ENCODE data around the gene MUC22. TPM values are rescaled to one million over a fixed set of nuclear protein-coding genes. Genes with fewer than 3 reads are reported as not detected.
"Not testable (repeated sequence)": the region's sequence is repeated elsewhere in the genome, so short reads cannot be mapped to it uniquely, and the experiment has no call there.

Gene MUC22
- total RNA-seq, 2 donors from 2014 or later = 0.17 TPM; not detected in 1

DNA sequence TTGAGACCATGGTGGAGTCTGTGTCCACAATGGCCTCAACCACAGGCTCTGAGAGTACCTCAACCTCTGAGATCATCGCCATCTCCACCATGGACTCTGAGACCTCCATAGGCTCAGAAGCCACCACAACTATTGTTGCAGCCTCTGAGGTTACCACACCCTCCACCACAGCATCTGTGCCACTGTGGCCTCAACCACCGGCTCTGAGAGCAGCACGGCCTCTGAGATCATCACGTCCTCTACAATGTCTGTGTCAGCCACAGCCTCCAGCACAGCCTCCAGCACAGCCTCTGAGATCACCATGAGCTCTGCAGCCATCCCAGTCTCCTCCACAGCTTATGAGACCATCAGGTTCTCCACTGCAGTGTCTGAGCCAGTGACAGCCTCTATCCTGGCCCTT, 46.2 kb upstream of the MUC22 start:
- intact Hi-C loops (cut with DNase I) = no loop called here
- Histone ChIP-seq H3K36me3 (no peaks in the 10 kb centered on the region), H3K9me3 (no peaks in the 10 kb centered on the region), H3K4me1 (replicated peaks) (no peaks in the 10 kb centered on the region), H3K27me3 (replicated peaks; ENCODE audit: insufficient read depth) (no peaks in the 10 kb centered on the region), H3K4me3 (no peak overlapping the region), H3K27ac (no peak overlapping the region)
- WGBS = 75% methylated on average over 4 of the region's 4 CpGs
- DNase-seq (ENCODE audit: low spot score) = no peak
- TF ChIP-seq POLR2A (IDR thresholded peaks at IDR 0.05) = no peak
- TF ChIP-seq, protein P1, sequence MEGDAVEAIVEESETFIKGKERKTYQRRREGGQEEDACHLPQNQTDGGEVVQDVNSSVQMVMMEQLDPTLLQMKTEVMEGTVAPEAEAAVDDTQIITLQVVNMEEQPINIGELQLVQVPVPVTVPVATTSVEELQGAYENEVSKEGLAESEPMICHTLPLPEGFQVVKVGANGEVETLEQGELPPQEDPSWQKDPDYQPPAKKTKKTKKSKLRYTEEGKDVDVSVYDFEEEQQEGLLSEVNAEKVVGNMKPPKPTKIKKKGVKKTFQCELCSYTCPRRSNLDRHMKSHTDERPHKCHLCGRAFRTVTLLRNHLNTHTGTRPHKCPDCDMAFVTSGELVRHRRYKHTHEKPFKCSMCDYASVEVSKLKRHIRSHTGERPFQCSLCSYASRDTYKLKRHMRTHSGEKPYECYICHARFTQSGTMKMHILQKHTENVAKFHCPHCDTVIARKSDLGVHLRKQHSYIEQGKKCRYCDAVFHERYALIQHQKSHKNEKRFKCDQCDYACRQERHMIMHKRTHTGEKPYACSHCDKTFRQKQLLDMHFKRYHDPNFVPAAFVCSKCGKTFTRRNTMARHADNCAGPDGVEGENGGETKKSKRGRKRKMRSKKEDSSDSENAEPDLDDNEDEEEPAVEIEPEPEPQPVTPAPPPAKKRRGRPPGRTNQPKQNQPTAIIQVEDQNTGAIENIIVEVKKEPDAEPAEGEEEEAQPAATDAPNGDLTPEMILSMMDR (IDR thresholded peaks at IDR 0.05) = no peak
- TF ChIP-seq POLR2AphosphoS5 (IDR thresholded peaks at IDR 0.05) = no peak

DNA sequence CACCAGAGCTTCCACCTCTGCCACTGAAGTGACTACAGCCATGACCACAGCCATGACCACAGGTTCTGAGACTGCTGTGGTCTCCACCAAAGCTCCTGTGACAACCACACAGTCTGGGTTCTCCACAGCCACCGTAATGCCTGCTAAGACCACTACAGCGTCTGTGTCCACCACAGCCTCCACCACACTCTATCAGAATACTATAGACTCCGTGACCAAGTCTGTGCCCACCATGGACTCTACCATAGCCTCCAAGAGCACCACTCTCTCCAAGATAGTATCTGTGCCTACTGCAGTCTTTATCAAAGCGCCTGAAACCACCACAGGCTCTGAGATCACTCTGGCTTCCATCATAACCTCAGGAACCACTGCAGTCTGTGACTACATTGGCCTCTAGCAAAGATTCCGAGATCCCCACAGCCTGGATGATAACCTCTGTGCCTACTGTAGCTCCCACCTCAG, 45.1 kb upstream of the MUC22 start:
- WGBS = 88% methylated on average over 5 of the region's 5 CpGs
- no peak overlapping the region for H3K27ac ChIP-seq
- H3K4me3 ChIP-seq = no peak overlapping the region
- DNase-seq (ENCODE audit: low spot score) = no peak
- TF ChIP-seq POLR2AphosphoS5 (IDR thresholded peaks at IDR 0.05) = no peak
- TF ChIP-seq, protein P1 (IDR thresholded peaks at IDR 0.05) = no peak
- TF ChIP-seq POLR2A (IDR thresholded peaks at IDR 0.05) = no peak
- H3K27me3 ChIP-seq (replicated peaks; ENCODE audit: insufficient read depth) = no peaks in the 10 kb centered on the region
- intact Hi-C loops (cut with DNase I) = no loop called here
- H3K36me3 ChIP-seq = no peaks in the 10 kb centered on the region
- no peaks in the 10 kb centered on the region for H3K4me1 ChIP-seq (replicated peaks)
- no peaks in the 10 kb centered on the region for H3K9me3 ChIP-seq

DNA sequence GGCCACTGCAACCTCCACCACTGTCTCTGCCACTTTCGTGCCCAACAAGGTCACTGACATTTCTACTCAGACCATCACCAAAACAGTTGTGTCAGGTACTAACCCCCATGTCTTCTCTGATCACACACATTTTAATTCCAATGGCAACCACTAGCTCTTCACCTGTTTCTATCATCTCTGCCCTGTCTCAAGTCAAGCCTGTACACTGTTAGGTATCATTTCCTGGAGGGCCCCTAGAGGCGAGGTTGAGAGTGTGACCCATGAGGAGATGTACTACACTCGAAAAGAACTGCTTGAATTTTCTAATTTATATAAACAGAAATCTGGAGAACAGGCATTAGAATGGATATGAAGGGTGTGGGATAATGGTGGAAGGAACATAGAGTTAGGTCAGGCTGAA, 44.1 kb upstream of the MUC22 start:
- intact Hi-C loops (cut with DNase I) = no loop called here
- Histone ChIP-seq H3K4me3 (no peak overlapping the region), H3K27ac (no peak overlapping the region), H3K9me3 (no peaks in the 10 kb centered on the region), H3K4me1 (replicated peaks) (no peaks in the 10 kb centered on the region), H3K27me3 (replicated peaks; ENCODE audit: insufficient read depth) (no peaks in the 10 kb centered on the region), H3K36me3 (no peaks in the 10 kb centered on the region)
- no peak for DNase-seq (ENCODE audit: low spot score)
- WGBS = 72% methylated on average over 3 of the region's 3 CpGs
- TF ChIP-seq POLR2A (IDR thresholded peaks at IDR 0.05) = no peak
- TF ChIP-seq, protein P1 (IDR thresholded peaks at IDR 0.05) = no peak
- no peak for TF ChIP-seq POLR2AphosphoS5 (IDR thresholded peaks at IDR 0.05)

DNA sequence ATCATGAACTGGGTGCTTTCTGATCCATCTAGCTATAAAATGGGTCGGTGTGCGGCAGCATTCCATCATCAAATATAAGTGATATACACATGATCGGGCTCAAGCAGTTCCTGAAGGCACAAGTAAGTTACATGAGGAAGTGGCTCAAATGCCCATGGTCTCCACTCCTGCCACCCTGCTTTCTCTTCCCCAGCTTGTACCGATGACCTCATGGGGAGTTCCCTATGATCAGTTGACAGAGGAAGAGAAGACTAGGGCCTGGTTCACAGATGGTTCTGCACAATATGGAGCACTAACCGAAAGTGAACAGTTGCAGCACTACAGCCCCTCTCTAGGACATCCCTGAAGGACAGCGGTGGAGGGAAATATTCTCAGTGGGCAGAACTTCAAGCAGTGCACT, 41.1 kb upstream of the MUC22 start:
- intact Hi-C loops (cut with DNase I); H3K4me1 ChIP-seq (replicated peaks): not testable (repeated sequence)
- 96% methylated on average over 6 of the region's 6 CpGs for WGBS

DNA sequence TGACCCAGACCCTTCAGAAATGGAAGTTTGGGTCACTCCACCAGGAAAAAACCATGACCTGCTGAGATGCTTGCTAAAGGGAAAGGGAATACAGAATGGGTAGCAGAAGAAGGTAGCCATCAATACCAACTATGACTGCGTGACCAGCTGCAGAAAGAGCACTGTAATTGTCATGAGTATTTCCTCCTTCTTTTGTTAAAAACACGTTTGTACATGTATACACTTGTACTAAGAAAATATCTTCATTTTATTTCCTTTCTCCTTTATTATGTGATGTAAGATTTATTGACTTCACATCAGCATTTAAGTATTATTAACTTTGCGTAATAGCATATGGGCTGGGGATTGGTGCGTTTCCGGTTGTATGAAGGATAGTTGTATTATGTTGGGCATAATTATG, 39.3 kb upstream of the MUC22 start:
- Histone ChIP-seq H3K27me3 (replicated peaks; ENCODE audit: insufficient read depth) (no peaks in the 10 kb centered on the region), H3K27ac (no peak overlapping the region), H3K4me3 (no peak overlapping the region), H3K36me3 (no peaks in the 10 kb centered on the region), H3K4me1 (replicated peaks) (no peaks in the 10 kb centered on the region), H3K9me3 (no peaks in the 10 kb centered on the region)
- no peak for TF ChIP-seq POLR2A (IDR thresholded peaks at IDR 0.05)
- TF ChIP-seq POLR2AphosphoS5 (IDR thresholded peaks at IDR 0.05) = no peak
- TF ChIP-seq, protein P1 (IDR thresholded peaks at IDR 0.05) = no peak
- no peak for DNase-seq (ENCODE audit: low spot score)
- 62% methylated on average over 5 of the region's 5 CpGs for WGBS
- intact Hi-C loops (cut with DNase I) = no loop called here

More for the DNA sequence above, 41.1 kb upstream of the MUC22 start:
- not testable (repeated sequence) for H3K27ac ChIP-seq; H3K4me3 ChIP-seq; H3K36me3 ChIP-seq; H3K27me3 ChIP-seq (replicated peaks; ENCODE audit: insufficient read depth); H3K9me3 ChIP-seq; DNase-seq (ENCODE audit: low spot score)
